Motor neuron (in vitro differentiated cells): ENCODE data around the gene FAM200A. TPM values are rescaled to one million over a fixed set of nuclear protein-coding genes. Genes with fewer than 3 reads are reported as not detected.
"Not testable (repeated sequence)": the region's sequence is repeated elsewhere in the genome, so short reads cannot be mapped to it uniquely, and the experiment has no call there.

ENCODE experiments used
- ATAC-seq, 8 experiments: fragments of 200-7000 bp; cut with Tn5 transposase; replicated peaks in 6 of 8; 2 replicates each; pipeline ENCODE4 v1.8.0; 2021; ENCODE audit warnings: mild to moderate bottlenecking in 8 of 8, moderate library complexity in 8 of 8
- H3K27ac ChIP-seq, 2 donors: fragments of 250-450 bp; sonication (Bioruptor Pico); 2 replicates each; pipeline ENCODE4 v1.9.0; 2021; ENCODE audit warnings: antibody characterized with exemption in 2 of 2, mild to moderate bottlenecking in 2 of 2, moderate library complexity in 1 of 2
- H3K4me1 ChIP-seq, 2 donors: fragments of 250-450 bp; sonication (Bioruptor Pico); replicated peaks in 1 of 2; 2 replicates each; pipeline ENCODE4 v1.6.1; 2021; ENCODE audit warnings: antibody characterized with exemption in 2 of 2, mild to moderate bottlenecking in 2 of 2, moderate library complexity in 1 of 2
- H3K4me3 ChIP-seq, 5 donors: fragments of 250-450 bp; sonication (Bioruptor Pico); 2 replicates each; pipeline ENCODE4 v1.9.0; 2021; ENCODE audit warnings: antibody characterized with exemption in 5 of 5, mild to moderate bottlenecking in 5 of 5, moderate library complexity in 4 of 5
- WGBS, 10 experiments: fragments of 450-650 bp; shearing (Covaris generic); methylation state at CpG; one replicate each; pipeline ENCODE4 v1.0.0; 2022; 5-methylcytosine and 5-hydroxymethylcytosine counted together
- in situ Hi-C, 9 experiments: fragments of 400-800 bp; cut with MboI; loops; one replicate each; pipeline ENCODE4 v1.15.0; 2021; ENCODE audit warnings: low sequenced_read_pairs in 9 of 9, low pct_unique_long_range_greater_than_20kb in 2 of 9; ENCODE audit not compliant: unreplicated experiment in 9 of 9
- total RNA-seq, 8 experiments: library from RNA; unstranded; fragments of 300-600 nt; gene quantifications; 2 replicates each; pipeline versions ENCODE4 v1.2.3 to v1.2.4, GENCODE V29; 2022

FAM200A gene
- total RNA-seq, 8 experiments from 2014 or later = 6.6 to 18.6 (median 13.7) TPM

- 80 to 100% (median 100%) methylated on average over 1 to 3 of the region's 4 CpGs; no CpG with 5 or more reads in 4 of the 10 experiments for WGBS, 10 experiments
- no peak overlapping the region for H3K4me3 ChIP-seq
- H3K27ac ChIP-seq = no peak overlapping the region
- in situ Hi-C loops = no loop called here
- peaks cover 11 to 19% of the 10 kb centered on the region in 2 donors for H3K4me1 ChIP-seq
- no peak for ATAC-seq
Measured at GRCh38 chr7:99553039-99553438, 1.1 kb upstream of the FAM200A start.

DNA sequence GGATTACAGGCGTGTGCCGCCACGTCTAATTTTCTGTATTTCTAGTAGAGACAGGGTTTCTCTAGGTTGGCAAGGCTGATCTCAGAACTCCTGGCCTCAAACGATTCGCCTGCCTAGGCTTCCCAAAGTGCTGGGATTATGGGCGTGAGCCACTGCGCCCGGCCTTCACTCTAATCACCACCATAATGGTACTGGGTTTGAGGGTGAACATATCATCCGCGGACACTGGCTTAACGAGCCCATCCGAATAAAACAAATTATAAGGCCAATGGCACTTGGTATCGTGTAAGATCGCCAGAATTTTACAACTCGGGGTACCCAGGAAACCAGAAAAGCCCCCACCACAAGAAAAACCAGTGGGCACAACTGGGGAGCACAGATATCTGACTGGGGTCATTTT lies 580 bp downstream of the FAM200A start:
- ATAC-seq = peak in 3 of 8 experiments; percentile 14 to 22 (median 20)
- H3K4me1 ChIP-seq = peaks cover 5 to 11% of the 10 kb centered on the region in 2 donors
- WGBS, 10 experiments = 0 to 25% (median 13%) methylated on average over 1 to 15 of the region's 15 CpGs; no CpG with 5 or more reads in 6 of the 10 experiments
- in situ Hi-C loops = no loop called here
- H3K4me3 ChIP-seq = peak overlapping the region; percentile 73 to 98 (median 94)
- peak overlapping the region; percentile 78 to 88 for H3K27ac ChIP-seq

GRCh38 chr7:99549545-99549944 lies 2.4 kb downstream of the FAM200A start:
- in situ Hi-C loops, ATAC-seq: not testable (repeated sequence)
- WGBS, 10 experiments = no CpG with 5 or more reads among the region's 2 CpGs

DNA sequence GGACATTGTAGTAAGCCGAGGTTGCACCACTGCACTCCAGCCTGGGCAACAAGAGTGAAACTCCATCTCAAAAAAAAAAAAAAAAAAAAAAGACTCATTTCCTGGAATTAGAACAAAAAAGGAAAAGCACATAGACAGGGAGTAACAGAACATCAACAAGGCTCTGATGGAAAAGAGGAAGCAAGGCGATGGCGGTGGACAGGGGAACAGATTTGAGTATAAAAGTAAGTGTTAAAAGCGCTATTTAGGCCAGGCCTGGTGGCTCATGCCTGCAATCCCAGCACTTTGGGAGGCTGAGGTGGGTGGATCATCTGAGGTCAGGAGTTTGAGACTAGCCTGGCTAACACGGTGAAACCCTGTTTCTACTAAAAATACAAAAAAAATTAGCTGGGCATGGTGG lies 6.6 kb downstream of the FAM200A start:
- WGBS, 10 experiments = 83 to 100% (median 97%) methylated on average over 1 to 4 of the region's 5 CpGs
- H3K4me1 ChIP-seq, ATAC-seq, H3K4me3 ChIP-seq, H3K27ac ChIP-seq, in situ Hi-C loops: not testable (repeated sequence)

More at GRCh38 chr7:99549545-99549944, 2.4 kb downstream of the FAM200A start:
- not testable (repeated sequence) for H3K27ac ChIP-seq, H3K4me3 ChIP-seq
- H3K4me1 ChIP-seq = peaks cover 5 to 11% of the 10 kb centered on the region in 2 donors

DNA sequence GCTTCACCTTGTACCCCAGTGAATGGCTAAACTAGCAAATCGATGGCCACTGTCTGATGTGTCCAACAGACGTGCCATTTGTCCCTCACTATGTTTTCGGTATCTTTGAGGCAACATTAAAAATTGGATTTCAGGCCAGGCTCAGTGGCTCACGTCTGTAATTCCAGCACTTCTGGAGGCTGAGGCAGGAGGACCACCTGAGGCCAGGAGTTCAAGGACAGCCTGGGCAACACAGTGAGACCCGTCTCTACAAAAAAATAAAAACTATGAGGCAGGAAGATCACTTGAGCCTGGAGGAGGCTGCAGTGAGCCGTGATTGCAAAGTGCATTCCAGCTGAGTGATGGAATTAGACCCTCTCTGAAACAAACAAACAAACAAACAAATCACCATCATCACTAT lies 8.0 kb downstream of the FAM200A start:
- Histone ChIP-seq H3K4me1 (no peaks in the 10 kb centered on the region), H3K4me3 (no peak overlapping the region), H3K27ac (no peak overlapping the region)
- 86 to 100% (median 96%) methylated on average over 1 to 5 of the region's 6 CpGs; no CpG with 5 or more reads in 3 of the 10 experiments for WGBS, 10 experiments
- in situ Hi-C loops = no loop called here
- ATAC-seq = no peak

GRCh38 chr7:99543081-99543671 lies 8.7 kb downstream of the FAM200A start:
- peak in 1 of 8 experiments; percentile 21 for ATAC-seq
- Histone ChIP-seq H3K4me3 (no peak overlapping the region), H3K4me1 (no peaks in the 10 kb centered on the region), H3K27ac (no peak overlapping the region)
- WGBS, 10 experiments = 90 to 100% (median 98%) methylated on average over 2 to 12 of the region's 34 CpGs; no CpG with 5 or more reads in 4 of the 10 experiments
- in situ Hi-C loops = no loop called here

DNA sequence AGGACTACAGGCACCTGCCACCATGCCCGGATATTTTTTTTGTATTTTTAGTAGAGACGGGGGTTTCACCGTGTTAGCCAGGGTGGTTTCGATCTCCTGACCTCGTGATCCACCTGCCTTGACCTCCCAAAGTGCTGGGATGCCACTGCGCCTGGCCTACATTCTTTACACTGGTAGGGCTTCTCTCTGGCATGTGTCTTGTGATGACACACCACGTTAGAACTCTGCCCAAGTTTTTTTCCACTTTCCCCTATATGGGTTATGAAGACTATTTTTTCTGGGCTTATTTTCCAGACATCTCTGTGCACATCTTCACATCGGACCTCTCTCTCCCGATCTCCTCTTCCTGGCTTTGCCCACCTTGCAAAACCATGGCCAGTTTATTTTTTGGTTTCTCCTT lies 10.7 kb downstream of the FAM200A start:
- no peak for ATAC-seq
- H3K27ac ChIP-seq = no peak overlapping the region
- WGBS, 10 experiments = 72 to 100% (median 92%) methylated on average over 1 to 8 of the region's 9 CpGs; no CpG with 5 or more reads in 1 of the 10 experiments
- H3K4me3 ChIP-seq = no peak overlapping the region
- in situ Hi-C loops = no loop called here
- H3K4me1 ChIP-seq = no peaks in the 10 kb centered on the region

DNA sequence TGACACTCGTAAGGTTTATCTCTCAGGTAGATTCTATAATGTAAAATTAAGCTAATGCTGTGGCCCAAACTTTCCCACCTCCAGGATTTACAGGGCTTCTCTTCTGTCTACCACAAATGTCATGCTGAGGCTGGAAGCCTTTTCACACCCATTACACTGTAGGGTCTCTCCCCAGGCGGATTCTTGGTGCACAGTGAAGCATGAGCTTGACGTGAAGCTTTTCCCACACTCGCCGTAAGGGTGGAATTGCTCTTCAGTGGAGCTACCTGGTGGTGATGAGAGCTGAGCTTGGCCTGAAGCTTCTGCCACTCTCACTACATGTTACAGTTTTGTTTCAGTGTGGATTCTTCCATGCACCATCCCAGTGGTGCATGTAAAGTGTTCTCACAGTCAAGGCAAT lies 11.4 kb downstream of the FAM200A start:
- H3K4me3 ChIP-seq = no peak overlapping the region
- no peak for ATAC-seq
- H3K27ac ChIP-seq = no peak overlapping the region
- no peaks in the 10 kb centered on the region for H3K4me1 ChIP-seq
- 75 to 100% (median 94%) methylated on average over 1 to 5 of the region's 5 CpGs; no CpG with 5 or more reads in 5 of the 10 experiments for WGBS, 10 experiments
- in situ Hi-C loops = no loop called here

DNA sequence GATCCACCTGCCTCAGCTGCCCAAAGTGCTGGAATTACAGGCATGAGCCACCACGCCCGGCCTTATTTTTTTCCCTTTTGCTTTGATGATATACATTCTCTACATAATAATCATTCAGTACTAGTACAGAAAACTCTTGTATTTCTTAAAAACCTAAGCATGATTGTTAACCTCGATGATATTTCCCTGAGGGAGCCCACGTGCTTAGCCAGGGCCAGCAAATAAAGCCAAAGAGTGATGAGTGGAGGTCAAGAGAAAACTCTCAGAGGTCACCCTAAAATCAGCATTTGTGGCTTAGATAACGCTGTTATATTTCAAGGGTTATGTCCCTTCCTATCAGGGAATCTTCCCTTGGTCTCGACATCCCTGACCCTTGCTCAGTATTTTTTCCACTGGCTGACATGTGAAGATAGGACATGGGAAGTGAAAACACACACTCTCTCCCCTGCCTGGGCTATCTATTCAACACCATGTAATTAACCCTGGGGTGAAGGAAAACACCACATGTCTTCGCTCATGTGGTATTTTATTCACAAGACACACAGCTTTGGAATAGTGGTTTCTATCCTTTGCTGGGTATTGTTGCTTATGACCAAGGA lies 12.6 kb downstream of the FAM200A start:
- WGBS, 10 experiments = 53 to 94% (median 76%) methylated on average over 2 to 7 of the region's 7 CpGs
- no peak overlapping the region for H3K4me3 ChIP-seq
- H3K27ac ChIP-seq = no peak overlapping the region
- H3K4me1 ChIP-seq = no peaks in the 10 kb centered on the region
- ATAC-seq = no peak
- in situ Hi-C loops = no loop called here

DNA sequence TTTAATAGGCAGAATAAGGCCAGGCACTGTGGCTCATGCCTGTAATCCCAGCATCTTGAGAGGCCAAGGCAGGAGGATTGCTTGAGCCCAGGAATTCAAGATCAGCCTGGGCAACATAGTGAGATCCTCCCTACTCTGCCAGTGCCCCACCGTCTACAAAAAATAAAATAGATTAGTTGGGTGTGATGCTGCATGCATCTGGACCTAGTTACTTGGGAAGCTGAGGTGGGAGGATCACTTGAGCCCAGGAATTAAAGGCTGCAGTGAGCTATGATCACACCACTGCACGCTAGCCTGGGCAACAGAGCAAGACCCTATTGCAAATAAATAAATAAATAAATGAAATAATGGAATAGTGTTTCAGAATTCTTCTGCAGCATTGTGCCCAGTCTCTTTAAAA lies 16.2 kb downstream of the FAM200A start:
- no peak for ATAC-seq
- WGBS, 10 experiments = 60 to 100% (median 86%) methylated on average over 1 to 2 of the region's 2 CpGs; no CpG with 5 or more reads in 5 of the 10 experiments
- Histone ChIP-seq H3K27ac (no peak overlapping the region), H3K4me1 (no peaks in the 10 kb centered on the region), H3K4me3 (no peak overlapping the region)
- in situ Hi-C loops = no loop called here

DNA sequence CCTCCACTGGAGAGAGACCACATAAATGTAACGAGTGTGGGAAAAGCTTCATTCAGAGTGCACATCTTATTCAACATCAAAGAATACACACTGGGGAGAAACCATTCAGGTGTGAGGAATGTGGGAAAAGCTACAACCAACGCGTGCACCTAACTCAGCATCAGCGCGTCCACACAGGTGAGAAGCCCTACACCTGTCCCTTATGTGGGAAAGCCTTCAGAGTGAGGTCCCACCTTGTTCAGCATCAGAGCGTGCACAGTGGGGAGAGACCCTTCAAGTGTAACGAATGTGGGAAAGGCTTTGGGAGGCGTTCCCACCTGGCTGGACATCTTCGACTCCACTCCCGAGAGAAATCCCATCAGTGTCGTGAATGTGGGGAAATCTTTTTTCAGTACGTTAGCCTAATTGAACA lies 20.6 kb downstream of the FAM200A start:
- in situ Hi-C loops = no loop called here
- Histone ChIP-seq H3K4me1 (no peaks in the 10 kb centered on the region), H3K27ac (no peak overlapping the region), H3K4me3 (no peak overlapping the region)
- 87 to 100% (median 97%) methylated on average over 1 to 9 of the region's 12 CpGs; no CpG with 5 or more reads in 1 of the 10 experiments for WGBS, 10 experiments
- no peak for ATAC-seq

DNA sequence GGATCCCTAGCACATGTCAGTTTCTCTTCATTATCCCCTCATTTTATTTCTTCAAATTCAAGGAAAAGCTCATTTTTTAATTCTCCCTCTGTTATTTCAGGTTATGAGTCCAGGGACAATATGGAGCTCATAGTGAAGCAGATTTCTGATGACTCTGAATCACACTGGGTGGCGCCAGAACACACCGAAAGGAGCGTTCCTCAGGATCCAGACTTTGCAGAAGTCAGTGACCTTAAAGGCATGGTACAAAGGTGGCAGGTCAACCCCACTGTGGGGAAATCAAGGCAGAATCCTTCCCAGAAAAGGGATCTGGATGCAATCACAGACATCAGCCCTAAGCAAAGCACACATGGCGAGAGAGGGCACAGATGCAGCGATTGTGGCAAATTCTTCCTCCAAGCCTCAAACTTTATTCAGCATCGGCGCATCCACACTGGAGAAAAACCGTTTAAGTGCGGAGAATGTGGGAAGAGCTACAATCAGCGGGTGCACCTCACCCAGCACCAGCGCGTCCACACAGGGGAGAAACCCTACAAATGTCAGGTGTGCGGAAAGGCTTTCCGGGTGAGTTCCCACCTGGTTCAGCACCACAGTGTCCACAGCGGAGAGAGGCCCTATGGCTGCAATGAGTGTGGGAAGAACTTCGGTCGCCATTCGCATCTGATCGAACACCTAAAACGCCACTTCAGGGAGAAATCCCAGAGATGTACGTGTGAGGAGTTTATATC lies 26.0 kb downstream of the FAM200A start:
- WGBS, 10 experiments = 74 to 100% (median 94%) methylated on average over 3 to 13 of the region's 21 CpGs; no CpG with 5 or more reads in 2 of the 10 experiments
- H3K4me3 ChIP-seq = no peak overlapping the region

DNA sequence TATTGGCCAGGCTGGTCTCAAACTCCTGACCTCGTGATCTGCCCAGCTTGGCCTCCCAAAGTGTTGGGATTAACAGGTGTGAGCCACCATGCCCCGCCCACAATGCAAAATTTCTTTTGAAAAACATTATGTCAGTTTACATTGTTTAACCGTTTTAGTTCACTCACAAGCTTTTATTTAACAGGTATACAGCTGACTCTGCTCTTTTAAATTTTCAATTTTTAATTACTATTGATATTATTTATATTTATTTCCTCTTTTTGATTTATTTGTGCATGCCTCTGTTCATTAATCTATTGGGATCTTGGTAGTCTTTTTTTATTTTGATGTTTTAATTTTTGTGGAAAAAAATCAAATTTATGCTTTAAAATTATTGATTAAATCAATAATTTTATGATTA lies 30.5 kb downstream of the FAM200A start:
- H3K4me1 ChIP-seq = no peaks in the 10 kb centered on the region
- H3K27ac ChIP-seq = no peak overlapping the region
- in situ Hi-C loops = no loop called here
- WGBS, 10 experiments = 79 to 100% (median 93%) methylated on average over 2 to 3 of the region's 3 CpGs
- no peak overlapping the region for H3K4me3 ChIP-seq
- ATAC-seq = no peak

More for the DNA sequence above, 26.0 kb downstream of the FAM200A start:
- peak in 2 of 8 experiments; percentile 27 to 39 for ATAC-seq
- no peaks in the 10 kb centered on the region for H3K4me1 ChIP-seq
- in situ Hi-C loops = no loop called here
- H3K27ac ChIP-seq = no peak overlapping the region
